Fibroblast of pulmonary artery (primary cell): ENCODE measurements around the gene CMTM1.
"Not testable (repeated sequence)": the region's sequence is repeated elsewhere in the genome, so short reads cannot be mapped to it uniquely, and the experiment has no call there.

ENCODE experiments used
- DNase-seq: peaks from one replicate; pipeline ENCODE4 v3.0.0-alpha.2; 2010; ENCODE audit warnings: low read depth
- H3K4me3 ChIP-seq: replicated peaks from 2 replicates; pipeline ENCODE4 v1.5.1; 2011; ENCODE audit warnings: low read depth, mild to moderate bottlenecking, control low read depth, low read length, moderate library complexity
- TF ChIP-seq, protein P1 (sequence below): IDR thresholded peaks from 2 replicates; pipeline ENCODE4 v1.5.1; 2011; ENCODE audit warnings: mild to moderate bottlenecking, control low read depth, low read length, inconsistent platforms; ENCODE audit errors: missing control alignments

CMTM1 gene

DNA sequence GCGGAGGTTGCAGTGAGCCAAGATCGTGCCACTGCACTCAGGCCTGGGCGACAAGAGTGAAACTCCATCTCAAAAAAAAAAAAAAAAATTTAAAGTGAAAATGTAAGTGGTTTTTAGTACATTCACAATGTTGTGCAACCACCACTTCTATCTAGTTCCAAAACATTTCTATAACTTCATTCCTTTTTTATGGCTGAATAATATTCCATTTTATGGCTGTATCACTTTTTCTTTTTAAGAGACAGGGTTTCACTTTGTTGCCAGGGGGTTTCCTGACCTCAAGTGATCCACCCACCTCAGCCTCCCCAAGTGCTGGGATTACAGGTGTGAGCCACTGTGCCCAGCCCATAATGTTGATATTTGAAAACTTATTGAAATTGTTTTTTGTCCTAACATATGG lies 26.6 kb downstream of the CMTM1 start:
- DNase-seq: no peak
- no peak overlapping the region for H3K4me3 ChIP-seq
- TF ChIP-seq, protein P1, sequence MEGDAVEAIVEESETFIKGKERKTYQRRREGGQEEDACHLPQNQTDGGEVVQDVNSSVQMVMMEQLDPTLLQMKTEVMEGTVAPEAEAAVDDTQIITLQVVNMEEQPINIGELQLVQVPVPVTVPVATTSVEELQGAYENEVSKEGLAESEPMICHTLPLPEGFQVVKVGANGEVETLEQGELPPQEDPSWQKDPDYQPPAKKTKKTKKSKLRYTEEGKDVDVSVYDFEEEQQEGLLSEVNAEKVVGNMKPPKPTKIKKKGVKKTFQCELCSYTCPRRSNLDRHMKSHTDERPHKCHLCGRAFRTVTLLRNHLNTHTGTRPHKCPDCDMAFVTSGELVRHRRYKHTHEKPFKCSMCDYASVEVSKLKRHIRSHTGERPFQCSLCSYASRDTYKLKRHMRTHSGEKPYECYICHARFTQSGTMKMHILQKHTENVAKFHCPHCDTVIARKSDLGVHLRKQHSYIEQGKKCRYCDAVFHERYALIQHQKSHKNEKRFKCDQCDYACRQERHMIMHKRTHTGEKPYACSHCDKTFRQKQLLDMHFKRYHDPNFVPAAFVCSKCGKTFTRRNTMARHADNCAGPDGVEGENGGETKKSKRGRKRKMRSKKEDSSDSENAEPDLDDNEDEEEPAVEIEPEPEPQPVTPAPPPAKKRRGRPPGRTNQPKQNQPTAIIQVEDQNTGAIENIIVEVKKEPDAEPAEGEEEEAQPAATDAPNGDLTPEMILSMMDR: no peak

DNA sequence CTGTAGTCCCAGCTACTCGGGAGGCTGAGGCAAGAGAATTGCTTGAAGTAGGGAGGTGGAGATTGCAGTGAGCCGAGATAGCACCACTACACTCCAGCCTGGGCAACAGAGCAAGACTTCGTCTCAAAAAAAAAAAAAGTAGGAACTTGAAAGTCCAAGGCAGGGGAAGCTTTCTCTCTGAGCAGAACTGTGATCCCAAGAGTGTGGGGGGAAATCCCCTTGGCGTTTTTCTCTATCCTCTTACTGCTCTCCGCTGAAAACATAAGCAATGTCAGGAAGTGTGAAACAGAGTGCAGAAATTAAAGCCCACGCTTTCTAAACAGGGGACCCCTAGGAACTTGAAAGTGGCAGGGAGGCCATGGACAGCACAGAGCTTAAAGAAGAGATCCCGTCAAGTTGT lies 28.5 kb downstream of the CMTM1 start:
- TF ChIP-seq, protein P1: no peak
- DNase-seq: no peak
- H3K4me3 ChIP-seq: no peak overlapping the region

DNA sequence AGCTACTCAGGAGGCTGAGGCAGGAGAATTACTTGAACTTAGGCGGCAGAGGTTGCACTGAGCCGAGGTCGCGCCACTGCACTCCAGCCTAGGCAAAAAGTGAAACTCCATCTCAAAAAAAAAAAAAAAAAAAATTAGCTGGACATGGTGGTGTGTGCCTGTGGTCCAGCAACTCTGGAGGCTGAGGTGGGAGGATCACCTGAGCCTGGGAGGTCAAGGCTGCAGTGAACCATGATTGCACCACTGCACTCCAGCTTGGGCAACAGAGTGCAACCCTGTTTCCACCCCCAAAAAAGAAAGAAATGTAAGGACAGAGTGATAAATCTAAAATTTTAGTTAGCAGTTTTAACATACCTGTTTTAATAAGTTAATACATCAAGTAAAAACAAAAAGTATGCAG lies 30.3 kb downstream of the CMTM1 start:
- H3K4me3 ChIP-seq, DNase-seq: not testable (repeated sequence)

DNA sequence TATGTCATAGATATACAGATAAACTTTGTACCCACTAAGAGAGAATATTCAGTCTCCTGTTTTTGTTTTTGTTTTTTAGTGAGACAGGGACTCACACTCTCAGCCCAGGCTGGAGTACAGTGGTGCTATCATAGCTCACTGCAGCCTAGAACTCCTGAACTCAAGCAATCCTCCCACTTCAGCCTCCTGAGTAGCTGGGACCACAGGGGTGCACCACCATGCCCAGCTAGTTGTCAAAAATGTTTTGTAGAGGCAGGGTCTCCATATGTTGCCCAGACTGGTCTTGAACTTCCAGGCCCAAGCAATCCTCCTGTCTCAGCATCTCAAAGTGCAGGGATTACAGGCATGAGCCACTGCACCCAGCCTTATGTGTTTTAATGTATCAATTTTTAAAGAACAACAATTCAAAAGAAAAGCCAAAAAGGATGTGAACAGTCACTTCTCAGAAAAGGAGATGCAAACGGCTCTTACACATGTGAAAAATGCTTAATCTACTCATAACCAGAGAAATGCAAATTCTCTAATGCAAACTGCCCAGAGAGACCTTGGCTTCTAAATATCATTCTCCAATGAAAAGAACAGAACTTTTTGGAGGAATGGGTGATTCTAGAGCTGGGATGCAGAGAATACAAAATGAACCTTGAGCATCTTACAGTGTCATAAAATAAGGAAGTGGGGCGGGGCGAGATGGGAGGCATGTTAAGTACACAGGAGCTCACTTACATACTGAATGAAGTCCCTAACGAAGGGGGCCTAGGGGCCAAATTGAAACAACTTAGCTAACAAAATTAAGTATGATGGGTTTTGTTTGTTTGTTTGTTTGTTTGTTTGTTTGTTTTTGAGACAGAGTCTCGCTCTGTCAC lies 31.0 kb downstream of the CMTM1 start:
- TF ChIP-seq, protein P1: no peak
- no peak for DNase-seq
- H3K4me3 ChIP-seq: no peak overlapping the region

DNA sequence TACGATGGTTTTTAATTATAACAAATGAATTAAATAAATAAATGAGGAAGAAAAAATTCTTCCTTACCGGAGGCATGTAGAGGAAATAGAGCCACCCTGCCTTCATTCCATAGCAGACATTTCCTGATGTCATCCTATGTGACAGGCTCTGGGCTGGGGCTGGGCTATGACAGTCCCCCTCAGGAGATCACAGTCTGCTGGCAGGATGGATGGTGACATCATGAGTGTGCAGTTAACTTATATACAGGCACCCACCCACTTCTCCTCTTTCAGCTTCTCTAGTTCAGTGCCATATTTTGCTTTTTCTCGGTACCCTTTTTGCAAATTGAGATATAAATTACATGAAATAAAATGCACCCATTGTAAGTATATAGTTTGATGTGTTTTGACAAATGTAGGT lies 31.9 kb downstream of the CMTM1 start:
- no peak for DNase-seq
- H3K4me3 ChIP-seq: no peak overlapping the region
- TF ChIP-seq, protein P1: no peak

DNA sequence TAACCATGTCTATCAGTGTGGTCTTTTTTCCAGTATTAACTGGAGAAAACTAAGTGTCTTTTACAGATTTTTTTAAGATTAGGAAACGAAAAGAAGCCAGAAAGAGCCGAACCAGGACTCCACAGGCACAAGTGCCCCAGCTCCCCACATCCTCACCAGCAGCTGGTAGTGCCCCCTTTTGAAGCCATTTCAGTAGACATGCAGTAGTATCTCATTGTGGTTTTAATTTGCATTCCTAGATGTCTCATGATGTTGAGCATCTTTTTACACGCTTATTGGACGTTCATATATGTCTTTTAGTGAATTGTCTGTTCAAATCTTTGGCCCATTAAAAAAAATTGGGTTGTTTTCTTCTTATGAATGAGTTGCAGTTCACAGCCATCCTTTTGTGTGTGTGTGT lies 33.5 kb downstream of the CMTM1 start:
- H3K4me3 ChIP-seq: no peak overlapping the region
- TF ChIP-seq, protein P1: no peak
- no peak for DNase-seq

DNA sequence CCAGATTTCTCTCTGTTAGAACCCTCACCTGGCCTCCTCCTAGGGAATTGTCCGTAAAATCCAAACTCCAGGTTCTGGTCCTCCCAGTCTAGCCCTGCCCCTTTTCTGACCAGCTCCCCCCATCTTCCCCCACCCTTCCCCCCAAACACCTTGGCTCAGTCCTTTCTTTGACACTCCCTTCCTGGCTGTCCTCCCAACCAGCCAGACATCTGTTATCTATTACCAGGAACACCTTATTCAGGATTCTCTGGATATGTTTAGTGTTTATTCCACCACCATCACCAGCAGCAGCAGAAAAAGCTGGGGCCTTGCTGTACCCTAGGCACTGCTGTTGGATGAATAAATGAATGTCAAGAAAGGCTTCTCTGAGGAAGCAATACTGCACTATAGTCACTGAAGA lies 34.2 kb downstream of the CMTM1 start:
- no peak for DNase-seq
- no peak overlapping the region for H3K4me3 ChIP-seq

More for the DNA sequence above, 34.2 kb downstream of the CMTM1 start:
- TF ChIP-seq, protein P1: no peak
